Vagina (tissue), 2 donors: Measurements from ENCODE around the gene CFAP45.
"Not testable (repeated sequence)": the region's sequence is repeated elsewhere in the genome, so short reads cannot be mapped to it uniquely, and the experiment has no call there.

Experiments
- POLR2A ChIP-seq, 2 donors: fragments of 450-650 bp; IDR thresholded peaks; one replicate each; pipeline ENCODE4 v1.6.1; 2017; ENCODE audit warnings: antibody characterized with exemption in 2 of 2, mild to moderate bottlenecking in 2 of 2, moderate library complexity in 2 of 2
- POLR2AphosphoS5 ChIP-seq, 2 donors: sonication (generic); formaldehyde crosslinking; IDR thresholded peaks; one replicate each; pipeline ENCODE4 v1.9.0; 2017; ENCODE audit warnings: antibody characterized with exemption in 2 of 2, mild to moderate bottlenecking in 2 of 2, low read depth in 1 of 2; ENCODE audit not compliant: insufficient read depth in 1 of 2
- TF ChIP-seq, protein P1 (sequence below), 3 experiments: fragments of 450-650 bp in 2 of 3; fragments of 200-600 bp in 1 of 3; sonication (generic) in 1 of 3; IDR thresholded peaks; one replicate each; pipeline ENCODE4 v1.5.1; 2017 to 2019; ENCODE audit warnings: antibody characterized with exemption in 3 of 3, mild to moderate bottlenecking in 2 of 3, moderate library complexity in 2 of 3

- not testable (repeated sequence) for TF ChIP-seq POLR2AphosphoS5 (IDR thresholded peaks at IDR 0.05; ENCODE audit: insufficient read depth in 1 of 2, low read depth in 1 of 2); POLR2A (IDR thresholded peaks at IDR 0.05)
- TF ChIP-seq, protein P1, sequence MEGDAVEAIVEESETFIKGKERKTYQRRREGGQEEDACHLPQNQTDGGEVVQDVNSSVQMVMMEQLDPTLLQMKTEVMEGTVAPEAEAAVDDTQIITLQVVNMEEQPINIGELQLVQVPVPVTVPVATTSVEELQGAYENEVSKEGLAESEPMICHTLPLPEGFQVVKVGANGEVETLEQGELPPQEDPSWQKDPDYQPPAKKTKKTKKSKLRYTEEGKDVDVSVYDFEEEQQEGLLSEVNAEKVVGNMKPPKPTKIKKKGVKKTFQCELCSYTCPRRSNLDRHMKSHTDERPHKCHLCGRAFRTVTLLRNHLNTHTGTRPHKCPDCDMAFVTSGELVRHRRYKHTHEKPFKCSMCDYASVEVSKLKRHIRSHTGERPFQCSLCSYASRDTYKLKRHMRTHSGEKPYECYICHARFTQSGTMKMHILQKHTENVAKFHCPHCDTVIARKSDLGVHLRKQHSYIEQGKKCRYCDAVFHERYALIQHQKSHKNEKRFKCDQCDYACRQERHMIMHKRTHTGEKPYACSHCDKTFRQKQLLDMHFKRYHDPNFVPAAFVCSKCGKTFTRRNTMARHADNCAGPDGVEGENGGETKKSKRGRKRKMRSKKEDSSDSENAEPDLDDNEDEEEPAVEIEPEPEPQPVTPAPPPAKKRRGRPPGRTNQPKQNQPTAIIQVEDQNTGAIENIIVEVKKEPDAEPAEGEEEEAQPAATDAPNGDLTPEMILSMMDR (IDR thresholded peaks at IDR 0.05): not testable (repeated sequence)
Measured at GRCh38 chr1:159904036-159904435, 4.1 kb upstream of the CFAP45 start.
